HG03378 (cell line): ENCODE data around the gene ZBTB40.

Source experiments
- ATAC-seq: cut with Tn5 transposase; IDR thresholded peaks from one replicate; pipeline ENCODE4 v1.9.1; 2021; ENCODE audit warnings: mild to moderate bottlenecking, moderate library complexity; ENCODE audit not compliant: unreplicated experiment

ZBTB40 gene

DNA sequence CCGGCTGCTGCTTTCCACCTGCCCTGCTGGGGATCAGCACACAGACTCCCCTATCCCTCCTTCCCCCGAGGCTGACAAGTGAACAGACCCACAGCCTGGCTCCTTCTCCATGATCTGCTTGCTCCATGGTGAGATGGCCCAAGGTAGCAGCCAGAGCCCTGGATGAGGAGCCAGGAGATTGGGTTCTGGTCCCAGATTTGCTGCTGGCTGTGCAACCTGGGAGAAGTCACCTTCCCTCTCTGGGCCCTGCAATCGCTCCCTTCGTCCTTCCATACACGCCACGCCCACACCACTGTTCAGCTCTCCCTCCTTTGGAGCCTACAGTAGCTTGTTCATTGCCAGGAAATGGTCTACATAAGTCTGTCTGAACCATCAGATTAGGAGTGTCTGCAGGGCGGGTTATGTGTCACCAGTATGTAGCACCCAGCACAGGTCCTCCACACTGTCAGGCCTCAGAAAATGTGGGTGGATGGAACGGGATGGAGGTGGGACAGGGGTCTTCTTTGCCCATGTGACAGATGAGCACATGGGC lies 102.4 kb downstream of the ZBTB40 start:
- ATAC-seq: no peak

DNA sequence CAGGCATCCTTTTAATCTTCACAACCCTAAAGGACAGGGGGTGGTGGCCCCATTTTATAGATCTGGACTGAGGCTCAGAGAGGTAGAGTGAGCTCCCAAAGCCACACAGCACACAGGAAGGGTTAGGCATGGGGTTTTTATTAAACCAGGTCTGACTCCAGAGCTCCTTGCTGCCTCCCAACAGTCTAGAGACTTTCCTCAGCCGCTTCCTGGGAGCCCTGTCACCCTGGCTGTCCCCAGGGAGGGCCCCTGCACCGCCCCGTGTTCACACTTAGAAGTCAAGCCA lies 103.7 kb downstream of the ZBTB40 start:
- ATAC-seq: no peak

- ATAC-seq: no peak
These were observed 104.9 kb downstream of the ZBTB40 start for GRCh38 chr1:22556391-22557104.

DNA sequence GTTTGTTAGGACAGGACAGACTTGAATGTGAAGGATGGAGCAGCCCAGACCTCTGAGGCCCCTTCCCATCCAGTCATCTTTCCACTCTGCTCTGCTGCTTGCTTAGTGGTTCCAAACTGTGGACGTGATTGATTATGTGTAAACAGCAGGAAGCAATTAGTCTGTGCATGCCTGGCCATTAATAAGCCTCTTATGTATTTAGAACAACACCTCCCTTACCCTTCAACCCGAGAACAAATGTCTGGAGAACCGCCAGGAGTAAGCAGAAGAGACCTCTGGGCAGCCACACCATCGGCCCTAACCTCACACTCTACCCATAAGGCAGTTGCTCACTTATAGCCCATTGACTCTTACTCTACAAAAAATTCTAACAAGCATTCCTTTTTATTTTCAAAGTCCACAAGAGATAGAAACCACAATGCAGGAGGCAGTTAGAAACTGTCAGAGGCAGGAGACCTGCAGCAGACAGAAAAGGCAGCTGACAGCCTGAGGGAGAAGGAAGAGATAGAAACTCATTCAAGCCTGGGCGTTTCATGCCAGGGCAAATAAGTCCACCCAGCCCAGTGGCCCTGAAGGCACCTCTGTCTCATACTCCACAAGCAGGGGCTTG lies 105.8 kb downstream of the ZBTB40 start:
- no peak for ATAC-seq

DNA sequence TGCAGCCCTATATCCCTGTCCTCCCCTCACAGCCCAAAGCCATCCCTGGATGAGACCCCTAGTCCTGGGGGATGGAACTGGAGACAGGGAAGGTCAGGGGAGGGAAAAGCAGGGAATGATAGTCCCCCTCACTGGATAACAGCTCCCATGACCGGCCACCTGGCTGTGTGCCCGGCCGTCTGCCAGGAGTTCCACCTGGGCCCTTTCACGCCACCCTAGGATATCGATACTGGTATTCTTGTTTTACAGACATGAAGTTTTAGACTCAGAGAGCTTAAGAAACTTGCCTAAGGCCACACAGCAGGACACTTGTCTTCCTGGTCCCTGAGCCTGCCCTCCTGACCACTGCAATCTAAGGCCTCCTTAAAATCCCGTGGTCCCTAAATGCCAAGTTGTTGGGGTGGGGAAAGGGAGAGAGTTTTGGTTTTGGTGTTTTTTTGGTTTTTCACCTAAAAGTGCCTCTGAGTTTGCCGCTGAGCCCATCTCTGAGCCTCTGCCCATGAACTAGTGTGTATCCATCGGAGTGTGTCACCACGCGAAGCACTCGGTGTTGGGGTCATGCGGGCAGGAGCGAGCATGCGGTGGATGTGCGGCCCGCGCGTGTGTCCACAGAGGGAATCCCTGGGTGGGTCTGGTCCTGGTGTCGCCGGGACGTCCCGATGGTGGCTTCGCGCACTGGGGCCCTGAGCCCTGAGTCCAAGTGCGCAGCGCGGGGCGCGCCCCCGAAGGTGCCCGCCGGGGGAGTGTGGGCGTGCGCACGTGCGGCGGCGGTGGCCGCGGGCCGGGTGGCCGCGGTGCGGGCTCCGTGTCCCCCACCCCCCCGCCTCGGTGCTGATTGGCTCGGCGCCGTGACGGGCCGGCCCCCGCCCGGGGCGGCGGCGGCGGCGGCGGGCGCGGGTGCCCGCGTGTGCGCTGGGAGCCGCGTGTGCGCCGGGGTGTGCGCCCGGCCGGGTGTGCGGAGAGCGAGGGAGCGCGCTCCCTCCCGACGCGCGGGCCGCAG lies 111.2 kb downstream of the ZBTB40 start, which contains the start of gene EPHA8:
EPHA8 (plus strand) TSS at position 906 of the 1,000 bp plus-strand sequence. CDS start 147 bp downstream, outside the sequence.
- no peak for ATAC-seq

- ATAC-seq: no peak
These were observed 112.3 kb downstream of the ZBTB40 start for GRCh38 chr1:22563671-22564602.

DNA sequence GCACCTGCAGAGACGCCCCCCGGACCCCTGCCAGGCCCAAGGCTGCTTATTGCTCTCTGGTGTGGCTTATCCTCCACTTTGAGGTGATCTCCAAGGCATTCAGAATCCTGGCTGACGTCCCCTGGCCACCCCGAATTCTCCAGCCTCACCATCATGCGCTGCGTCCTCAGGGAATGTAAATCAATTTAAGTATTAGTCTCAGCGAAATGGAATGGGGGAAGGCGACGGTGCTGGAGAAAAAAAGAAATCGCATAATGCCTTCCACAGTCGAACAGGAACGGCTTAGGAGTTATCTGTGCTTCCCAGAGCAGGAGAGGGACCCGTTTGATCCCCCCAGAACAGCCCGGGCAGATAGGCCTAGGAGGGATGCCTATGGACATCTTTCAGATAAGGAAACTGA lies 114.5 kb downstream of the ZBTB40 start:
- no peak for ATAC-seq

GRCh38 chr1:22567197-22567596 lies 115.5 kb downstream of the ZBTB40 start:
- no peak for ATAC-seq

- ATAC-seq: no peak
These were observed 116.3 kb downstream of the ZBTB40 start for GRCh38 chr1:22567994-22568393.

DNA sequence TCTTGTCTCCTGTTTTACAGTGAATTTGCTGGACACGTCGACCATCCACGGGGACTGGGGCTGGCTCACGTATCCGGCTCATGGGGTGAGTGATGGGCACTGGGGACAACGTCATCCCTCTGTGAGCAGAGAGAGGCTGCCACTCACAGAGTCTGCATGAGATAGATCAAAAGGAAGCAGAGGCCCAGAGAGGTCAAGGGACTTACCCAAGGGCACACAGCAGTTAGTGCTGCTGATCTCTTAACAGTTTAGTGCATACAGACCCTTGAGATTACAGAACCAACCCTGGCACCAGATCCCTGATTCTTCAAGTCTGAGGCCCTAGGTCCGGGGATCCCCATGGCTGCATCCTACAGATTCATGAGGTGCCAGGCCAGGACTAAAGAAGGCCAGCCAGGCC lies 117.6 kb downstream of the ZBTB40 start:
- no peak for ATAC-seq

- ATAC-seq: no peak
These were observed 118.7 kb downstream of the ZBTB40 start for GRCh38 chr1:22570140-22570909.

GRCh38 chr1:22572818-22573217 lies 121.2 kb downstream of the ZBTB40 start:
- ATAC-seq: no peak

- ATAC-seq: no peak
These were observed 121.6 kb downstream of the ZBTB40 start for GRCh38 chr1:22573237-22573636.

GRCh38 chr1:22575532-22576149 lies 124.0 kb downstream of the ZBTB40 start:
- ATAC-seq: no peak

GRCh38 chr1:22576150-22576544 lies 124.5 kb downstream of the ZBTB40 start:
- no peak for ATAC-seq

- no peak for ATAC-seq
These were observed 125.0 kb downstream of the ZBTB40 start for GRCh38 chr1:22576617-22577016.

GRCh38 chr1:22578732-22579361 lies 127.2 kb downstream of the ZBTB40 start:
- ATAC-seq: no peak

DNA sequence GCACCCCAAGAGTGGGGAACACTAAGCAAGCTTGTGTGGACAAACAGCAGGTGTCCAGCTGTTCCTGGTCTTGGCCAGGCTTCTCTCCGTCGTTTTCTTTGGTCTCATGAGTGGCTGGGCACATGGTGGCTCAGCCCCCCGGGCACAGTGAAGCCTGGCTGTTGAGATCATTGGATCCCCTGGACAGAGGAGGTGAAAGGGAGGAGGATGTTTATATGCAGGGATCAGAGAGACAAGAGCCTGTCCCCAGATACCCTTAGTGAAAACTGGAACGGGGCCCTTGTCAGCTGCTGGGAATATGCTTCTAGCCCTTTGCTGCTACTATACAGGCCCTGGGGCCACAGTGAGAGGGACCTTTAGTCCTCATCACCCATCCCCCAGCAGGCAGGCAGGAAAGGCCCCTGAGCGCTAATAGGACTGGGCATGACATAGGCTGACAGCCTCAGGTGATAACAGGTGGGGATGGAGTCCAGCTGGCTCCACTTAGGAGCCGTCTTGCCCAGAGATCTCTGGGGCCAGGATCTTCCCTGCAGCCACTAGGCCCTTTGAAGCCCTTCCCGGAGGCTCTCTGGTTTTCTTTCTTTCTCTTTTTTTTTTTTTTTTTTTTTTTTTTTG lies 128.0 kb downstream of the ZBTB40 start:
- ATAC-seq: no peak
